Naive thymus-derived CD8-positive, alpha-beta T cell (primary cell): ENCODE data around the gene AFF3. TPM values are rescaled to one million over a fixed set of nuclear protein-coding genes. Genes with fewer than 3 reads are reported as not detected.
A peak's percentile ranks its signal among the peaks of the same experiment; 100 is the strongest.

Experiments used
- ATAC-seq, 2 donors: fragments of 150-1000 bp; cut with Tn5 transposase in 1 of 2; sonication (Bioruptor Pico), chemical (Tn5 transposase) in 1 of 2; 1 replicate in 1 of 2; 2 replicates in 1 of 2; pipeline ENCODE4 v1.10.0; 2021; ENCODE audit warnings: mild to moderate bottlenecking in 2 of 2, moderate library complexity in 2 of 2
- POLR2A ChIA-PET: fragments of 350-600 bp; sonication (Branson Sonifier 250); formaldehyde crosslinking; loops from one replicate; lab custom pipeline; 2021; ENCODE audit warnings: antibody characterized with exemption; lab: Charles Lee
- DNase-seq, 10 donors: peaks; one replicate each; pipeline versions ENCODE4 v3.0.0 to v3.0.0-alpha.2; 2020 to 2022
- H3K27ac Mint-ChIP-seq, 10 donors: one replicate each; pipeline ENCODE4 v1.8.0; 2020 to 2022; ENCODE audit warnings: mild to moderate bottlenecking in 10 of 10, mixed read lengths in 10 of 10, moderate library complexity in 4 of 10, inconsistent platforms in 1 of 10
- H3K27me3 Mint-ChIP-seq, 5 donors: one replicate each; pipeline ENCODE4 v1.8.0; 2021 to 2022; ENCODE audit warnings: mixed read lengths in 5 of 5
- H3K36me3 Mint-ChIP-seq, 3 donors: one replicate each; pipeline ENCODE4 v1.8.0; 2020 to 2022; ENCODE audit warnings: mixed read lengths in 3 of 3, mild to moderate bottlenecking in 2 of 3, inconsistent platforms in 1 of 3
- H3K4me1 Mint-ChIP-seq, 4 donors: one replicate each; pipeline ENCODE4 v1.8.0; 2021 to 2022; ENCODE audit warnings: mixed read lengths in 4 of 4
- H3K4me3 Mint-ChIP-seq, 10 donors: one replicate each; pipeline ENCODE4 v1.8.0; 2020 to 2022; ENCODE audit warnings: mild to moderate bottlenecking in 10 of 10, mixed read lengths in 10 of 10, moderate library complexity in 6 of 10, inconsistent platforms in 1 of 10
- H3K9me3 Mint-ChIP-seq, 9 donors: one replicate each; pipeline ENCODE4 v1.8.0; 2020 to 2022; ENCODE audit warnings: mixed read lengths in 9 of 9, mild to moderate bottlenecking in 3 of 9, inconsistent platforms in 1 of 9, moderate library complexity in 1 of 9
- polyA plus RNA-seq, 3 donors: library from polyadenylated mRNA; unstranded; fragments of 300-500 nt; fragmentation: Illumina TruSeq; gene quantifications; one replicate each; pipeline ENCODE4 v1.2.3, GENCODE V29; 2021
- total RNA-seq, 8 experiments: library from RNA in 2 of 8; stranded (reverse) in 2 of 8; gene quantifications; one replicate each; pipeline ENCODE4 v1.2.3 and lab custom pipeline; 2021 to 2026

AFF3 gene
- total and polyA plus RNA-seq, 5 experiments from 2014 or later = 0.50 to 11.9 (median 2.8) TPM

GRCh38 chr2:99789849-99790248 is 352.5 kb downstream of the AFF3 start:
- POLR2A ChIA-PET = no interaction called here
- Mint-ChIP-seq H3K4me3 (no peak overlapping the region), H3K27me3 (peaks cover 0 to 4% (median under 1%) of the 10 kb centered on the region in 5 donors), H3K9me3 (peaks cover 0 to 4% (median 0%) of the 10 kb centered on the region in 9 donors), H3K4me1 (peaks cover 0 to 9% (median 0%) of the 10 kb centered on the region in 4 donors), H3K36me3 (no peaks in the 10 kb centered on the region), H3K27ac (no peak overlapping the region)
- ATAC-seq (no peak), DNase-seq (no peak)

- Mint-ChIP-seq H3K9me3 (no peaks in the 10 kb centered on the region), H3K27ac (peak overlapping the region in 1 of 10 donors; percentile 77), H3K4me3 (no peak overlapping the region), H3K27me3 (no peaks in the 10 kb centered on the region), H3K4me1 (peaks cover 0 to 7% (median 0%) of the 10 kb centered on the region in 4 donors), H3K36me3 (no peaks in the 10 kb centered on the region)
- POLR2A ChIA-PET = interaction anchor here (0.7 kb wide), 1 partner anchor 287 kb away, joined by 3 read pairs; no protein-coding TSS in a partner anchor
- DNase-seq (no peak), ATAC-seq (no peak)
Observed at GRCh38 chr2:99787769-99788382, 354.5 kb downstream of the AFF3 start.

GRCh38 chr2:99786636-99787390 is 355.6 kb downstream of the AFF3 start:
- H3K4me1 Mint-ChIP-seq = peaks cover 0 to 7% (median 0%) of the 10 kb centered on the region in 4 donors
- H3K4me3 Mint-ChIP-seq = no peak overlapping the region
- DNase-seq = no peak
- no peaks in the 10 kb centered on the region for H3K36me3 Mint-ChIP-seq
- H3K27me3 Mint-ChIP-seq = no peaks in the 10 kb centered on the region
- no peak for ATAC-seq
- no peak overlapping the region for H3K27ac Mint-ChIP-seq
- POLR2A ChIA-PET = no interaction called here
- H3K9me3 Mint-ChIP-seq = no peaks in the 10 kb centered on the region

- DNase-seq (no peak), ATAC-seq (no peak)
- Mint-ChIP-seq H3K4me1 (peaks cover 0 to 7% (median 0%) of the 10 kb centered on the region in 4 donors), H3K27me3 (peaks cover 0 to 11% (median 0%) of the 10 kb centered on the region in 5 donors), H3K9me3 (peaks cover 0 to 14% (median 0%) of the 10 kb centered on the region in 9 donors), H3K36me3 (peaks cover 0 to 4% (median 0%) of the 10 kb centered on the region in 3 donors), H3K27ac (no peak overlapping the region), H3K4me3 (no peak overlapping the region)
- POLR2A ChIA-PET = no interaction called here
Observed at GRCh38 chr2:99784946-99785345, 357.4 kb downstream of the AFF3 start.

GRCh38 chr2:99784282-99784681 is 358.1 kb downstream of the AFF3 start:
- ATAC-seq = no peak
- H3K4me3 Mint-ChIP-seq = no peak overlapping the region
- H3K27me3 Mint-ChIP-seq = peaks cover 0 to 14% (median 0%) of the 10 kb centered on the region in 5 donors
- no peak for DNase-seq
- H3K36me3 Mint-ChIP-seq = peaks cover 0 to 8% (median 0%) of the 10 kb centered on the region in 3 donors
- POLR2A ChIA-PET = no interaction called here
- H3K27ac Mint-ChIP-seq = no peak overlapping the region
- peaks cover 0 to 7% (median 0%) of the 10 kb centered on the region in 4 donors for H3K4me1 Mint-ChIP-seq
- H3K9me3 Mint-ChIP-seq = peaks cover 0 to 19% (median 3%) of the 10 kb centered on the region in 9 donors

GRCh38 chr2:99780276-99780675 is 362.1 kb downstream of the AFF3 start:
- H3K4me3 Mint-ChIP-seq = no peak overlapping the region
- DNase-seq (no peak), ATAC-seq (no peak)
- H3K9me3 Mint-ChIP-seq = peaks cover 0 to 35% (median 15%) of the 10 kb centered on the region in 9 donors
- H3K27me3 Mint-ChIP-seq = peaks cover 0 to 14% (median 0%) of the 10 kb centered on the region in 5 donors
- H3K36me3 Mint-ChIP-seq = peaks cover 0 to 19% (median 0%) of the 10 kb centered on the region in 3 donors
- POLR2A ChIA-PET = no interaction called here
- no peak overlapping the region for H3K27ac Mint-ChIP-seq
- H3K4me1 Mint-ChIP-seq = peaks cover 0 to 9% (median 0%) of the 10 kb centered on the region in 4 donors

- H3K4me3 Mint-ChIP-seq = no peak overlapping the region
Observed at GRCh38 chr2:99779276-99779675, 363.1 kb downstream of the AFF3 start.

GRCh38 chr2:99777656-99778290 is 364.6 kb downstream of the AFF3 start:
- POLR2A ChIA-PET = no interaction called here
- DNase-seq (no peak), ATAC-seq (no peak)
- H3K9me3 Mint-ChIP-seq = peaks cover 0 to 35% (median 15%) of the 10 kb centered on the region in 9 donors
- H3K36me3 Mint-ChIP-seq = peaks cover 0 to 19% (median 0%) of the 10 kb centered on the region in 3 donors
- H3K4me1 Mint-ChIP-seq = peaks cover 0 to 29% (median 0%) of the 10 kb centered on the region in 4 donors
- H3K4me3 Mint-ChIP-seq = no peak overlapping the region
- H3K27me3 Mint-ChIP-seq = peaks cover 0 to 26% (median 2%) of the 10 kb centered on the region in 5 donors
- no peak overlapping the region for H3K27ac Mint-ChIP-seq

More at GRCh38 chr2:99779276-99779675, 363.1 kb downstream of the AFF3 start:
- Mint-ChIP-seq H3K9me3 (peaks cover 0 to 35% (median 15%) of the 10 kb centered on the region in 9 donors), H3K27me3 (peaks cover 0 to 16% (median 0%) of the 10 kb centered on the region in 5 donors), H3K27ac (no peak overlapping the region), H3K36me3 (peaks cover 0 to 19% (median 0%) of the 10 kb centered on the region in 3 donors), H3K4me1 (peaks cover 0 to 14% (median 0%) of the 10 kb centered on the region in 4 donors)
- no peak for ATAC-seq
- no peak for DNase-seq
- POLR2A ChIA-PET = no interaction called here

- Mint-ChIP-seq H3K4me1 (peaks cover 0 to 36% (median 0%) of the 10 kb centered on the region in 4 donors), H3K27ac (no peak overlapping the region), H3K9me3 (peaks cover 0 to 35% (median 15%) of the 10 kb centered on the region in 9 donors), H3K27me3 (peaks cover 0 to 27% (median 2%) of the 10 kb centered on the region in 5 donors), H3K36me3 (peaks cover 0 to 19% (median 0%) of the 10 kb centered on the region in 3 donors), H3K4me3 (no peak overlapping the region)
- POLR2A ChIA-PET = no interaction called here
- DNase-seq (no peak), ATAC-seq (no peak)
Observed at GRCh38 chr2:99776906-99777646, 365.3 kb downstream of the AFF3 start.

- DNase-seq (no peak), ATAC-seq (no peak)
- POLR2A ChIA-PET = no interaction called here
- Mint-ChIP-seq H3K27ac (no peak overlapping the region), H3K9me3 (peaks cover 0 to 35% (median 15%) of the 10 kb centered on the region in 9 donors), H3K4me3 (no peak overlapping the region), H3K36me3 (peaks cover 0 to 19% (median 0%) of the 10 kb centered on the region in 3 donors), H3K4me1 (peaks cover 0 to 39% (median 0%) of the 10 kb centered on the region in 4 donors), H3K27me3 (peaks cover 0 to 27% (median 4%) of the 10 kb centered on the region in 5 donors)
Observed at GRCh38 chr2:99776206-99776905, 366.0 kb downstream of the AFF3 start.

GRCh38 chr2:99775585-99775984 is 366.8 kb downstream of the AFF3 start:
- POLR2A ChIA-PET = no interaction called here
- H3K4me1 Mint-ChIP-seq = peaks cover 0 to 39% (median 0%) of the 10 kb centered on the region in 4 donors
- peaks cover 0 to 19% (median 0%) of the 10 kb centered on the region in 3 donors for H3K36me3 Mint-ChIP-seq
- H3K27ac Mint-ChIP-seq = no peak overlapping the region
- no peak overlapping the region for H3K4me3 Mint-ChIP-seq
- DNase-seq (no peak), ATAC-seq (no peak)
- peaks cover 0 to 23% (median 4%) of the 10 kb centered on the region in 5 donors for H3K27me3 Mint-ChIP-seq
- H3K9me3 Mint-ChIP-seq = peaks cover 0 to 30% (median 15%) of the 10 kb centered on the region in 9 donors
